Measurements from ENCODE around the gene TUBG1. TPM values are rescaled to one million over a fixed set of nuclear protein-coding genes. Genes with fewer than 3 reads are reported as not detected.

TUBG1 gene
- total and polyA plus RNA-seq, 2 of the 4 experiments (the other 2 are of a cell fraction): 38.9 to 94.5 TPM

DNA sequence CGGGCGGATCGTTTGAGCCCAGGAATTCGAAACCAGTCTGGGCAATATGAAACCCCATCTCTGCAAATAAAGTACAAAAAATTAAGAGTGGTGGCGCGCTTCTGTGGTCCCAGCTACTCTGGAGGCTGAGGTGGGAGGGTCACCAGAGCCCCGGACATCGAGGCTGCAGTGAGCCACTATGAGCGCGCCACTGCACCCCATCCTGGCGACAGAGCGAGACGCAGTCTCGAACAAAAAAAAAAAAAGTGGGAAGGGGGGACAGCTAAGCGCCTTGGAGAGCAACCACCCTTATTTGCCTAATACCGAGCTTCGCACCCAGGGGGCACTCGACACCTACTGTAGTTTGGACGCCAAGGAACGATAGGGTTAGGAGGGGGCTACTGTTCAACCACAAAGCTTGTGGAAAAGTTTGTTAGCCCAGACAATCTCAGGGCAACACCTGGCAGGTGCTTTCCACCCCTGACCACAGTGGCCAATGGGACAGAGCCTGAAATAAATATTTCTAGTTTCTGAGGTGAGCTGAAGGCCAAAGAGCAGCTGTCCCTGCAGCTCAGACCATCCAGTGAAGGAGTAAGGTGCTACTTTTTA is 31.1 kb upstream of the TUBG1 start:
- H3K27me3 ChIP-seq (ENCODE audit: control insufficient read depth, insufficient read depth, low read length): no peaks in the 10 kb centered on the region
- POLR2A ChIA-PET (ENCODE audit: unreplicated experiment): interaction anchor here (0.6 kb wide), 1 partner anchor 26 kb away, joined by 3 read pairs; no protein-coding TSS in a partner anchor
- in situ Hi-C loops (cut with MboI; ENCODE audit: low sequenced_read_pairs): loop anchor here (5.0 kb wide), 1 partner anchor 104 kb away; the partner anchor contains the start of genes CCR10 and CNTNAP1

More for the DNA sequence above, 31.1 kb upstream of the TUBG1 start:
- peak overlapping the region; percentile 96 for H4K5ac ChIP-seq (ENCODE audit: low read depth, low read length)
- H2AFZ ChIP-seq (replicated peaks; ENCODE audit: low read length, poor library complexity): peak overlapping the region; percentile 99
- no peak overlapping the region for H3K14ac ChIP-seq (replicated peaks; ENCODE audit: low read depth, low read length)
- H3K4me3 ChIP-seq (ENCODE audit: insufficient read depth, low read depth, low read length): peak overlapping the region; percentile 81
- H3K4me1 ChIP-seq (ENCODE audit: control insufficient read depth, insufficient read depth, low read length): peaks cover 5% of the 10 kb centered on the region
- H3K9ac ChIP-seq (ENCODE audit: low read depth, low read length): peak overlapping the region; percentile 98
- no peak for TF ChIP-seq CEBPB (IDR thresholded peaks at IDR 0.05; ENCODE audit: low read depth, low read length)
- TF ChIP-seq, protein P1, sequence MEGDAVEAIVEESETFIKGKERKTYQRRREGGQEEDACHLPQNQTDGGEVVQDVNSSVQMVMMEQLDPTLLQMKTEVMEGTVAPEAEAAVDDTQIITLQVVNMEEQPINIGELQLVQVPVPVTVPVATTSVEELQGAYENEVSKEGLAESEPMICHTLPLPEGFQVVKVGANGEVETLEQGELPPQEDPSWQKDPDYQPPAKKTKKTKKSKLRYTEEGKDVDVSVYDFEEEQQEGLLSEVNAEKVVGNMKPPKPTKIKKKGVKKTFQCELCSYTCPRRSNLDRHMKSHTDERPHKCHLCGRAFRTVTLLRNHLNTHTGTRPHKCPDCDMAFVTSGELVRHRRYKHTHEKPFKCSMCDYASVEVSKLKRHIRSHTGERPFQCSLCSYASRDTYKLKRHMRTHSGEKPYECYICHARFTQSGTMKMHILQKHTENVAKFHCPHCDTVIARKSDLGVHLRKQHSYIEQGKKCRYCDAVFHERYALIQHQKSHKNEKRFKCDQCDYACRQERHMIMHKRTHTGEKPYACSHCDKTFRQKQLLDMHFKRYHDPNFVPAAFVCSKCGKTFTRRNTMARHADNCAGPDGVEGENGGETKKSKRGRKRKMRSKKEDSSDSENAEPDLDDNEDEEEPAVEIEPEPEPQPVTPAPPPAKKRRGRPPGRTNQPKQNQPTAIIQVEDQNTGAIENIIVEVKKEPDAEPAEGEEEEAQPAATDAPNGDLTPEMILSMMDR (conservative IDR thresholded peaks at IDR 0.05; ENCODE audit: low read depth, low read length): peak; percentile 76
- no peak for TF ChIP-seq RFX5 (IDR thresholded peaks at IDR 0.05; ENCODE audit: low read depth, low read length)
- TF ChIP-seq RAD21 (IDR thresholded peaks at IDR 0.05; ENCODE audit: low read length): peak; percentile 78
- peak; percentile 39; the same call in 1 of the 2 replicates for TF ChIP-seq MAZ (IDR thresholded peaks at IDR 0.05; ENCODE audit: borderline replicate concordance, low read depth, low read length)
- TF ChIP-seq NFE2L2 (IDR thresholded peaks at IDR 0.05; ENCODE audit: low read depth, low read length): no peak
- peak; percentile 70 for TF ChIP-seq SMC3 (IDR thresholded peaks at IDR 0.05; ENCODE audit: low read depth, low read length)
- TF ChIP-seq, protein P2, sequence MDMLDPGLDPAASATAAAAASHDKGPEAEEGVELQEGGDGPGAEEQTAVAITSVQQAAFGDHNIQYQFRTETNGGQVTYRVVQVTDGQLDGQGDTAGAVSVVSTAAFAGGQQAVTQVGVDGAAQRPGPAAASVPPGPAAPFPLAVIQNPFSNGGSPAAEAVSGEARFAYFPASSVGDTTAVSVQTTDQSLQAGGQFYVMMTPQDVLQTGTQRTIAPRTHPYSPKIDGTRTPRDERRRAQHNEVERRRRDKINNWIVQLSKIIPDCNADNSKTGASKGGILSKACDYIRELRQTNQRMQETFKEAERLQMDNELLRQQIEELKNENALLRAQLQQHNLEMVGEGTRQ (IDR thresholded peaks at IDR 0.05; ENCODE audit: low read depth, low read length): no peak
- no peak for TF ChIP-seq FOS (IDR thresholded peaks at IDR 0.05; ENCODE audit: low read depth, low read length)
- no peak for TF ChIP-seq MXI1 (IDR thresholded peaks at IDR 0.05; ENCODE audit: borderline replicate concordance, low read depth, low read length)
- no peak for TF ChIP-seq BHLHE40 (IDR thresholded peaks at IDR 0.05; ENCODE audit: low read depth, low read length)
- peaks cover 39% of the 10 kb centered on the region for H3K36me3 ChIP-seq (ENCODE audit: control insufficient read depth, insufficient read depth, low read length)
- H2BK5ac ChIP-seq (ENCODE audit: low read depth, low read length, poor library complexity, severe bottlenecking): peak overlapping the region; percentile 91
- CTCF ChIA-PET: interaction anchor here (0.6 to 2.0 kb wide), 18 partner anchors 8 to 378 kb away, joined by 3 to 15 read pairs (median 3); partner anchors contain the start of genes PLEKHH3, TUBG1 and TUBG2
- dilution Hi-C loops (cut with HindIII; ENCODE audit: low sequenced_read_pairs, unreplicated experiment) (no loop called here), intact Hi-C loops (cut with micrococcal nuclease) (loop anchor here (1.0 to 5.0 kb wide), 2 partner anchors 101 to 184 kb away; partner anchors contain the start of gene RAMP2)
- H2BK15ac ChIP-seq (ENCODE audit: low read depth, low read length): no peak overlapping the region
- no peak overlapping the region for H4K91ac ChIP-seq (ENCODE audit: insufficient read depth, low read depth, low read length)
- peak overlapping the region; percentile 96 for H3K27ac ChIP-seq (ENCODE audit: insufficient read depth, low read length)
- H2AK5ac ChIP-seq (ENCODE audit: low read depth, low read length): peak overlapping the region; percentile 91
- H2BK120ac ChIP-seq (ENCODE audit: low read depth, low read length): no peak overlapping the region
- peak; percentile 70 for DNase-seq
- H3K9me1 ChIP-seq (ENCODE audit: insufficient read depth, low read length): no peaks in the 10 kb centered on the region
- H3K56ac ChIP-seq (ENCODE audit: extremely low read depth, insufficient read depth, low read length): peak overlapping the region; percentile 99
- peaks cover 24 to 57% of the 10 kb centered on the region in 2 experiments; a peak in 3 of 4 replicates for H3K79me1 ChIP-seq (ENCODE audit: low read depth in 1 of 2, low read length in 2 of 2)
- H4K8ac ChIP-seq (ENCODE audit: low read depth in 2 of 2, low read length in 2 of 2): peak overlapping the region; percentile 93 to 97
- H3K18ac ChIP-seq (ENCODE audit: low read depth, low read length): no peak overlapping the region
- no peak overlapping the region for H2BK20ac ChIP-seq (ENCODE audit: low read depth, low read length)
- ATAC-seq (ENCODE audit: low read depth): peak; percentile 55
- no peaks in the 10 kb centered on the region for H3K9me3 ChIP-seq (ENCODE audit: control insufficient read depth, insufficient read depth, low read length)
- peak overlapping the region; percentile 99 for H2AK9ac ChIP-seq (replicated peaks; ENCODE audit: low read depth, low read length, poor library complexity)
- H4K20me1 ChIP-seq (ENCODE audit: insufficient read depth, low read length): peaks cover 3% of the 10 kb centered on the region; the same call in 1 of the 2 replicates
- H3K23ac ChIP-seq (ENCODE audit: low read depth, low read length): peak overlapping the region; percentile 98
- H3K4me2 ChIP-seq (ENCODE audit: low read depth, low read length): peak overlapping the region; percentile 88
- H3K4ac ChIP-seq (ENCODE audit: low read depth, low read length): peak overlapping the region; percentile 94
- WGBS, 2 experiments (ENCODE audit: extremely low coverage in 2 of 2, insufficient read length in 1 of 2): no CpG with 5 or more reads among the region's 20 CpGs
- no TSS peak for BruUV-seq (replicated peaks)
